Thoracic aorta (tissue), 2 donors: ENCODE data around the gene PAX5. TPM values are rescaled to one million over a fixed set of nuclear protein-coding genes. Genes with fewer than 3 reads are reported as not detected.

Experiments used
- ATAC-seq: fragments of 150-250 bp; one replicate; pipeline ENCODE4 v1.8.0; 2017; ENCODE audit warnings: low read depth; ENCODE audit not compliant: insufficient number of reproducible peaks, low FRiP score
- DNase-seq: peaks from one replicate; pipeline ENCODE4 v3.0.0-alpha.2; 2020; ENCODE audit warnings: low spot score
- H3K27ac ChIP-seq, 2 donors: fragments of 200-600 bp; sonication (generic); 1 replicate in 1 of 2; 2 replicates in 1 of 2; pipeline ENCODE4 v1.5.1; 2016; ENCODE audit warnings: mild to moderate bottlenecking in 2 of 2, moderate library complexity in 2 of 2
- H3K27me3 ChIP-seq: fragments of 200-600 bp; sonication (generic); replicated peaks from 2 replicates; pipeline ENCODE4 v1.6.0; 2016; ENCODE audit warnings: mild to moderate bottlenecking; ENCODE audit not compliant: insufficient read depth
- H3K36me3 ChIP-seq: fragments of 200-600 bp; sonication (generic); one replicate; pipeline ENCODE4 v1.5.1; 2016
- H3K4me1 ChIP-seq, 2 donors: fragments of 200-600 bp; sonication (generic); 1 replicate in 1 of 2; 2 replicates in 1 of 2; pipeline versions ENCODE4 v1.5.1 to v1.6.0; 2016; ENCODE audit warnings: low read depth in 2 of 2, mild to moderate bottlenecking in 1 of 2; ENCODE audit not compliant: control insufficient read depth in 1 of 2
- H3K4me3 ChIP-seq: fragments of 200-600 bp; sonication (generic); 2 replicates; pipeline ENCODE4 v1.5.1; 2016; ENCODE audit warnings: mild to moderate bottlenecking
- H3K9me3 ChIP-seq: fragments of 200-600 bp; sonication (generic); 2 replicates; pipeline ENCODE4 v1.5.1; 2016
- total RNA-seq, 2 donors: library from RNA; depleted of rRNA; stranded (reverse); fragments of >200 nt; gene quantifications; one replicate each; pipeline versions ENCODE4 v1.1.0 to v1.2.3, GENCODE V29; 2016
- TF ChIP-seq, protein P1 (sequence below): fragments of 200-600 bp; sonication (generic); IDR thresholded peaks from one replicate; pipeline ENCODE4 v1.5.1; 2019; ENCODE audit warnings: antibody characterized with exemption

Gene PAX5
- total RNA-seq, 2 donors from 2014 or later = 0.21 TPM; not detected in 1

DNA sequence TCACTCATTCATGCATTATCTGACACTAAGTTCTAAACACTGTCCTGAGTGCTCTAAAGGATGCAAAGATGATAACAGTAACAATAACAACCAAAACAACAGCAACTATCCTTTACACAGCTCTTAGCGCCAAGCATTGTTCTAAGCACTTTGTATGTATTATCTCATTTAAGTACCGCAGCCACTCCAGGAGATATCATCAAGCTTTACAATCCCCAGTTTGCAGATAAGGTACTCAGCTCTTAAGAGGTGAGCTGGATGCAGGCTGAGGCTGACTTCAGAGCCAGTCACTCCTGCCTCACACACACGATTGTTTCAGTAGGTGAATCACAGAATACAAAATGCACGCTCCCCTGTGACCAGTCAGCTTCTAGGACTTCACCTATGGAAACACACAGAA is 141.8 kb downstream of the PAX5 start:
- H3K4me1 ChIP-seq = no peaks in the 10 kb centered on the region
- H3K36me3 ChIP-seq = no peaks in the 10 kb centered on the region
- no peak overlapping the region for H3K4me3 ChIP-seq
- H3K9me3 ChIP-seq = no peaks in the 10 kb centered on the region
- DNase-seq = no peak
- no peak for ATAC-seq
- TF ChIP-seq, protein P1, sequence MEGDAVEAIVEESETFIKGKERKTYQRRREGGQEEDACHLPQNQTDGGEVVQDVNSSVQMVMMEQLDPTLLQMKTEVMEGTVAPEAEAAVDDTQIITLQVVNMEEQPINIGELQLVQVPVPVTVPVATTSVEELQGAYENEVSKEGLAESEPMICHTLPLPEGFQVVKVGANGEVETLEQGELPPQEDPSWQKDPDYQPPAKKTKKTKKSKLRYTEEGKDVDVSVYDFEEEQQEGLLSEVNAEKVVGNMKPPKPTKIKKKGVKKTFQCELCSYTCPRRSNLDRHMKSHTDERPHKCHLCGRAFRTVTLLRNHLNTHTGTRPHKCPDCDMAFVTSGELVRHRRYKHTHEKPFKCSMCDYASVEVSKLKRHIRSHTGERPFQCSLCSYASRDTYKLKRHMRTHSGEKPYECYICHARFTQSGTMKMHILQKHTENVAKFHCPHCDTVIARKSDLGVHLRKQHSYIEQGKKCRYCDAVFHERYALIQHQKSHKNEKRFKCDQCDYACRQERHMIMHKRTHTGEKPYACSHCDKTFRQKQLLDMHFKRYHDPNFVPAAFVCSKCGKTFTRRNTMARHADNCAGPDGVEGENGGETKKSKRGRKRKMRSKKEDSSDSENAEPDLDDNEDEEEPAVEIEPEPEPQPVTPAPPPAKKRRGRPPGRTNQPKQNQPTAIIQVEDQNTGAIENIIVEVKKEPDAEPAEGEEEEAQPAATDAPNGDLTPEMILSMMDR = no peak
- H3K27ac ChIP-seq = no peak overlapping the region
- H3K27me3 ChIP-seq = no peaks in the 10 kb centered on the region

- Histone ChIP-seq H3K9me3 (no peaks in the 10 kb centered on the region), H3K4me1 (no peaks in the 10 kb centered on the region), H3K4me3 (no peak overlapping the region), H3K36me3 (no peaks in the 10 kb centered on the region), H3K27ac (no peak overlapping the region), H3K27me3 (no peaks in the 10 kb centered on the region)
- DNase-seq = no peak
- TF ChIP-seq, protein P1 = no peak
- no peak for ATAC-seq
Observed at GRCh38 chr9:36891341-36891811, 142.7 kb downstream of the PAX5 start.

GRCh38 chr9:36889844-36890243 is 144.2 kb downstream of the PAX5 start:
- H3K36me3 ChIP-seq = no peaks in the 10 kb centered on the region
- no peak overlapping the region for H3K4me3 ChIP-seq
- H3K4me1 ChIP-seq = no peaks in the 10 kb centered on the region
- H3K27ac ChIP-seq = no peak overlapping the region
- no peak for ATAC-seq
- H3K9me3 ChIP-seq = no peaks in the 10 kb centered on the region
- no peak for DNase-seq
- no peaks in the 10 kb centered on the region for H3K27me3 ChIP-seq
- TF ChIP-seq, protein P1 = no peak

GRCh38 chr9:36888551-36888950 is 145.5 kb downstream of the PAX5 start:
- ATAC-seq (no peak), DNase-seq (no peak)
- TF ChIP-seq, protein P1 = no peak
- H3K4me1 ChIP-seq = no peaks in the 10 kb centered on the region
- no peaks in the 10 kb centered on the region for H3K36me3 ChIP-seq
- H3K4me3 ChIP-seq = no peak overlapping the region
- H3K9me3 ChIP-seq = no peaks in the 10 kb centered on the region
- no peak overlapping the region for H3K27ac ChIP-seq
- H3K27me3 ChIP-seq = no peaks in the 10 kb centered on the region

GRCh38 chr9:36884721-36885120 is 149.3 kb downstream of the PAX5 start:
- TF ChIP-seq, protein P1 = no peak
- ATAC-seq = no peak
- Histone ChIP-seq H3K4me3 (no peak overlapping the region), H3K36me3 (no peaks in the 10 kb centered on the region), H3K4me1 (no peaks in the 10 kb centered on the region), H3K27ac (no peak overlapping the region), H3K27me3 (no peaks in the 10 kb centered on the region), H3K9me3 (no peaks in the 10 kb centered on the region)
- no peak for DNase-seq
